Cortex of kidney (tissue), 1 donor: ENCODE measurements around the gene SDSL.

ENCODE experiments used
- DNase-seq: peaks from one replicate; lab custom pipeline; 2025; lab: John Stamatoyannopoulos, UW

SDSL gene

DNA sequence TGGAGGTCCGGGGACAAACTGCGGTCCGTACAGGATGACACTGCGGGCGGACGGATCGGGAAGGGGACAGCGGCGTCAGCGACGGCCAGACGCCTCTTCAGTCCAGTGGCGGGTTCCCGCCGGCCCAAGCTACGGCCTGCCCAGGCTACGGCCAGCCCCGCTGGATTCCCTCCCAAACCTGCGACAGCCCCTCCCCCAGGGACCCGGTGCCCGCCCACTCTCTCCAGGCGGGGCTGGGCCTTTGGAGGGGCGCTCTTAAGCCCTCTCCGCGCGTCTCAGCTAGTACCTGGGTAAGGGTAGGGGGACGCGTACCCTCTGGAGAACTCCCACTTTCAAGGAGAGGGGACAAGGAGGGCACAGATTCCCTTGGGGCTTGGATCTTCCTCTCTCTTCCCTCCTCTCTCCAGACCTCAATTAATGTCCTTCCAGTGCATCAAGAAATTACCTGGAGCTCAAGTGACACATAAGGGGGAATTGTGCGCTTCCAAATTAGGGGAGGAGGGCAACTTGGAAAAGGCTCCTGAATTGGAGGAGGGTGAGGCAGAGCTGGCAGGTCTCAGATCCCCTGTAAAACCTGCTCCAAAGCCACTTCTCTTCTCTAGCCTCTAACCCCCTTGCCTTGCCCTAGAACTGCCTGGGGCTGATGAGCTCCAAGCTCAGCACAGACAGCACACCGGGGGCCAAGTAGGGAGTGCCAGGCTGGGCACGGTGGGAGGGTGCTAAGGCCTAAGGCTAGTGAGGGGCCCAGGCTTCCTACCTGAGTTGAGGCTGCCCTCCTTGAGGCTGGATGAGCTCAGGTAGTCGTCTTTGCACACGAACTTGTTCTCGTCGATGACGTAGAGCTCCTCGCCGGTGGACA, 46.4 kb downstream of the SDSL start:
- no peak for DNase-seq

DNA sequence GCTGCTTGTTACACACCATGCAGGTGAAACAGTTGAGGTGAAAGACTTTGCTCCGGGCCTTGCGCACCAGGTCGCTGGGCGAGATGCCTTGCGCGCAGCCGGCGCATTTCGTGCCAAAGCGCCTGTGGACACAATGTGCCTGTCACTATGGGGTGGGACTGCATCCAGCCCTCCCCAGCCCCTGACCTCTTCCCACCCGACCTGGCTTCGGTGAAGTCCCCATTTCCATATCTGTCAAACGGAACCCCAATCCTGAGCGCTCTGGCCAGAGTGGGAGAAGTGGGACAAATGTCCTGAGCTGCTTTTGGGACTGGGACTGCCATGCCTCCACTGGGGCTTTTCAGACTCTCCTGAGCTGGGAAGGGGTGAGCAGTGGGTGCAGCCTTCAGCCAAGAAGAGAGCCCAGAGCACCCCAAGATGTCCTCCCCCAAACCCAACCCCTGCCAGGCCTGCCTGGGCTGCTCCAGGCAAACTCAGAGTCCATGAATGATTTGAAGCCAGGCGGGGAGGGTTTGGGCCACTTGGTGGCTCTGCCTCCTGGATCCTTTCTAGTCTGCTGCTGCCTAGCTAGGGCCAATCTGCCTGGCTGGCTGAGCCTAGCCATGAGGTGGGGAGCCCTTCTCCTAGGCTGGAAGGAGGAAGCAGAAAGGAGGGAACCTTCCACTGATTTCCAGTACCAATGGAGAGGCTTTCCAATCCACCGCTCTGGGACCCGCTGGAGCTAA, 47.2 kb downstream of the SDSL start:
- no peak for DNase-seq

DNA sequence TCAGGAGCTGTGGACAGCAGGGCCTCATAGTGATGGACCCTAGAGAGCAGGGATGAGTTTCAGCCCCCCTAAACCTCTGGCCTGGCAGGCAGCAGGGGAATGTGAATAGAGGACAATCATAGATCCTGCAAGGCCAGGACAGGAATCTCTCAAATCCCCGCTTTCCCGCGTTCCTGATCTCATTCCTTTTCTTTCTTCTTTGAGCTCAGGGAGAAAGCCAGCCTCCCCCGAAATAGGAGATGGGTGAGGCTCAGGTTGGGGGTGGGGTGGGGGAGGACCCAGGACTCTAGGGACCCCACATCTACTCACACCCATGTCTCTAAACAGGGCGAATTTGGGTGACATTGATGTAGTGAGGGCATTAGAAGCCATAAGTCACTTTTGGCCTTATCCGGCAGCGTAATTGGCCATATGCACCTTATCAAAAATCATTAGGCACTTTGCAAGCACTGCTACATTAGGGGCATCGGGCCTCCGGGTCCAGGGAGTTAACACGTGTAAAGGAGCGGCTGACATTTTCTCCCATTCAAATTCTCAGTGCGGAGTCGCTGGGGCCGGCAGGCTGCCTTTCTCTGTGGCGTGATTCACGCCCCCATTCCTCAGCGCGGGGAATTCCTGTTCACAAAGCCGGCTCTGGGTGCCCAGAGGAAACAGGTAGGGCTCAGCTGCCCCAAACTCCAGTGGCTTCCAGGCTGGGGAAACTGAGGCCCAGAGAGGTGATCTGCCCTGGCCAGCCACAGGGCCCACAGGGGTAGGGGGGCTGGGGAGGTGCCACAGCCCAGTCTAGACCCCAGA, 48.0 kb downstream of the SDSL start:
- no peak for DNase-seq

DNA sequence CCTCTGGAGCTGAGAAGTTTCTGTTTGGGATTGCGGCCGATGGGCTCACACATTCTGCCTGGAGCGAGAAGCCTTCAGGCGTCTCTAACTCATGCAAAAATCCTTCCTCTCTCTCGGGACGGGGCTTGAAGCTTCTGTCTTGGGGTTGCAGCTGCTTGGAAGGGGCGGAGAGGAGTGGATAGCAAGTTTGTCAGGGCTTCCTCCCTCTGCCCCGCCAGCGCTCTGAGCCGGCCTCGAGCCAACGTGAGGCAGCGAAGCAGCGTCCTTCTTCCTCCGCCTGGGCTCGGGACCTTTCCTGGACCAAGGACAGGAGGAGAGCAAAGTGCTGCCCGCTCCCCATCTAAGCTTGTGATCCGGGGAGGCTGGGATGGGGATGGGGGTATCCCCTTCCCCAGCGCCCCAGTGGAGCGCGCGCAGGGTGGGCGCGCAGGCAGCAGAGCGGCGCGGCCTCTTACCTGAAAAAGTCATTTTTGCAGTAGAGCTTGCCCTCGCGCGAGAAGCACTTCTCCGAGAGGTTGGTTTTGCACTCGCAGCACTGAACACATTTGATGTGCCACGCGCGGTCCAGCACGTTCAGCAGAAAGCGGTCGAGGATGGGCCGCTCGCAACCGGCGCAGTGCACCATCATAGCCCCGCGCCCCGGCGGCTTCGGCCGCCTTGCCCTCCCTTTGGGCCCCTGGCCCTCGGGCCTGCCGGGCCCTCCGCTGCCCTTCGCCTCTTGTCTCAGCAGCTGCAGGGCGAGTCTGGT, 48.9 kb downstream of the SDSL start:
- DNase-seq = no peak

DNA sequence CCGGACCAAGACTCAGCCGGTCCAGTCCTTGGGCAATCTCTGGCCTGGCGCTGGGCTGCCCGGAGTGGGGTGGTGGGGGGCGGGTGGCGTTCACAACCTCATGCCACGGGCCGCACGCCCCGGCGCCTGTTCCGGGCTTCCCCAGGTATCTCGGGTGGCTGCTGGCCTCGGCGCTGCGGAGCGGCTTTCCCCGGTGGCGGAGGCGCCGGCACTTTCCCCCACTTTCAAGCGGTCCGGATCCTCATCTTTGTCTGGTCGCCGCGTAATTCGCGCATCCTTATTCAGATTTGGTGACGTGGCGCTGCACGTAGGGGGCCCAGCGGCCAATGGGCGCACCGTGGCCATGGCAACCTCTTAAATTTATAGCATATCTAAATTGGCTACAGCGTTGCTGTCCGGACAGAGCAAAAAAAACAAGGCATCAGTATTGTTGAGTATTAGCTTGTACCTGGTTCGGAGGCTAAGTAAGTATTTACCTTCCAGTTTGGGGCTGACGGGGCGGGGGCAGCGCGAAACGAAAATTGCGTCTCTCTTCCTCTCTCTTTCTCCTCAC, 49.5 kb downstream of the SDSL start, which contains the start of gene LHX5:
Gene LHX5 (minus strand): TSS at position 253 of the 553 bp plus-strand sequence. CDS start 373 bp downstream, outside the sequence.
- DNase-seq = no peak

DNA sequence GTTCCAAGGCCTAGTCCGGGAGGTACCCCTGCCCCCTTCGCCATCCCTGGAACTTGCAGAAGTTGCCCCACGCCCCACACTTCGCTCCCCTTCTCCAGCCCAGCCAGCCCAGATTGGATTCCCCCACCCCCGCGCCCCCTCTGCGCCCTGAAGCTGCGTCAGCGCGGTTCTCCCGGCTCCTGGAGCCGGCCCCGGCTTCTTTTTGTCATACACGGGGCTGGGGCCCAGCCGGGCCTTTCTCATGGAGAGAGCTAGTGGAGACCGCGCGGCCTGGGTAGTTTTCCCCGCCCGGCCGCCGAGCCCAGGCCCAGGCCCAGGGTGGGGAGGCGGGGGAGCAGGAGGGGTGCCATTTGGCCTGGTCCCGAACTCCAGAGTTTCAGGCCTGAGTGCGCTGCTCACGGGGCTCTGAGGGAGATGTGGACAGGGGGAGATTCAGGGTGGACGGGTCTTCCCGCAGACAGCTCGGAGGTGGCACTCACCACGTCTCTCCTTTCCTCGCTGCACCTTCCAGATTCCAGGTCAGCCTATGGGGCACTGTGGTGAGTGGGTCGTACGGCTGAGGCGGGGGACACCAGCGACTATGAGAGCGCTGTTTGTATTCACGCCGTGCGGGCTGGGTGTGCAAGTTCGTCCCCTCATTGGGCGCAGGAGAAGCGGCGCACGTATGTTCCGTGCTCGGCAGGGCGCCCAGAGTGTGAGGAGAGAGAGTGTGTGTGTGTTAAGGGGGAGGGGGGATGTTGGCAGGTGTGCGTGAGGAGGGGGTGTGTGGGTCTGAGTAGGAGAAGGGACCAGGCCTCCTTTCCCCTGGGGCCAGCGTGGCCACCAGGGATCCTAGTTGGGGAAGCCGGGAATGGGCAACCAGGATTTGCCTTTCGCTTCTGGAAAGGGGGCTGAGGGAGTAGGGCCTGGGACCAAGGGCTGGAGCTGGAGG, 50.3 kb downstream of the SDSL start:
- DNase-seq = no peak

DNA sequence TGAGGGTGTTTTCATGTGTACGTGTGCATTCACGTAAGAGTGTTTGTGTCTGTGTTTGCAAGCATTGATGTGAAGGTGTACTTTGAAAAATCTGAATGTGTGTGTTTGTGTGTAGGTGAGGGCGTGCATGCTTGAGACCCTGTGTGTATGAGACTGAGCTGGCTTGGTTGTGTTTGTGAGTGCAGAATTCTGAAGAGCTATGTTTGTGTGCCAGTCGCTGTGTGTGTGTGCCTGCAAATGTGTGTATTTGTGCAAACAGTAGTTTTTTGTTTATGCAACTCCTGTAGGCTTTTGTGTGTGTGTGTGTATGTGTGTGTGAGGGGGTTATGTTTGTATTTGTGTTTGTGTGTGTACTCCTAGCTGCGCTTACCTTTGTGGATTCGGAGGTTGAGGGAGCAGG, 51.2 kb downstream of the SDSL start:
- DNase-seq = no peak

DNA sequence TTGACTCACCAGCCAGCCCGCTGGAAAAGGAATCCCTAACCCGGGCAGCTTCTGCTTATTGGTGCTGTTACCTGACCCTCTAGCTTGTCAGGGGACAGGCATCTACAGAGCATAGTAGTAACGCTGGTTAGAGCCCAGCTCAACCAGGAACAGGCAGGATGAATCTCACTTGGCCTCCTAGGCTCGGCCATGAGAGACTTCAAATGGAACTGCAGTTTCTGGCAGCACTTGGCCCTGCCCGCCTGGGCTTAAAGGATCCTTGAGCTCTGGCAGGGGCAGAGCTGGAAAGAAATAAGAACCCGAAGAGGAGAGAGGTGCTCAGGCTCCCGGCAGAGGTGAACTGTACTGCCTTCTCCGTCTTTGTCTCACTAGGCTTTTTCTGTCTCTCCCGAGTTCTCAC, 51.8 kb downstream of the SDSL start:
- no peak for DNase-seq

DNA sequence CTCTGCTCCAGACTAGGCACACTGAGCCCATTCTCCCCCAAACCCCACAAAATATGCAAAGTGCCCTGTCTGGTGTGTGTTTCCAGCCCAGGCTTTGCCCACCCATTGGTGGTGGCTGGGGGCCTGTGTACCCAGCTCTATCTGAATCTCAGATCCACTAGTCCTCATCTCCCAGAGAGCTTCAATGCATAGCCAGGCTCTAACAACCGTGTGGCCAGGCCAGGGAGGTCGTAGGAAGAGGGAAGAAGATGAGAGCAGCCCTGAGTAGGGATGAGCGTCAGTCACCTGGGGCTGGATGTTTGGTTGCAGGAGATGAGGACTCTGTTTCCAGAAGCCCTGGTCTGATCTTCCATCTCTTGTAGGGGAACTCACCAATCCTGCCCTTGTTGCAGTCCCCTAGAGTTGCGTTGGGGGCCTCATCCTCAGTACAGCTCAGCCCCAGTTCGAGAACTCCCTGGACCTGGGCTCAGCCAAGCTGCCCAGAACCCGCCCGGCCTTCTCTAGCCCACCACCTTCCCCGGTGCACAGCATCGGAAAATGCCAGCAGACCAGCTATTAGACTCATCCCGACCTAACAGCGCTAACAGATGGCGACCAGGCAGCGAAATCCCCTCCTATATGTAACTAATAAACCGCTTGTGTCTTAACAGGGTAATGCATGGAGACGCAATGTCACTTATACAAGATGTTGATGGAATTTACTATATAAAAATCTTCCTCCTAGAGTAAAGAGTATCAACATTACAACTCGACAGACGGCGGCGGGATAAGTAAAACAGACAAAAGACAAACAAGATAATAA, 52.7 kb downstream of the SDSL start:
- no peak for DNase-seq

DNA sequence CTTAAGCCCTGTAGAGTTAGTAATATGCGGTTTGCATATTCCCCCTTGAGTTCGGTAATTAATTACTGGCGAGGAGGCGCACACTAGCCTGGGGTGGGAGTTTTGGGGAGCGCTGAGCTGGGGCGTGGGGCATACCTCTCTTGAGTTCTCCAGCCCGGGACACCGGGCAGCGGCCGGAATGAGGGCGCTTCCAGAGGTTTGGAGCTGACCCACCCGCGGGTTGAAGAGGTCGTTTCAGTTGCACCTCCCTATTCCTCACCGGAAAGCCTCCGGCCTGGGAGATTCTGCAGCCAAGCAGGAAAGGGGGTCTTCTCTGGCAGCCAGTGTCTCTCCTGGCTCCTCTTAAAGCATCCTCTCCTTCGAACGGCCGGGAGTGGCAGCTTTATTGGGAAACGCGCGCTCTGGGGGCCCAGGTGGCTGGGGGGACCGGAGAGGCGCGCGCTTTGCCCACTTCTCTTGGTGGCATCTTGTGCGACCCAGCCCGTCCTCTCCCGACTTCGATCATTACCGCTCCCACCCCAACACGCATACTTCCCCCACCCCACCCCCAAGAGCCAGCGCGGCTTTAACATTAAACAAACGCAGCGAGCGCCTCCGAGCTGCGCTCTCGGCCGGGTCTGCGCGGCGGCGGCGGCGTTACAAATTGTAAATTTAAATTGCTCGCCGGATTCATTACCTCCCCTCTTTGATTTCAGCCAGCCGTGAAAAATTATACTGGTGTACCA, 53.4 kb downstream of the SDSL start:
- DNase-seq = no peak

DNA sequence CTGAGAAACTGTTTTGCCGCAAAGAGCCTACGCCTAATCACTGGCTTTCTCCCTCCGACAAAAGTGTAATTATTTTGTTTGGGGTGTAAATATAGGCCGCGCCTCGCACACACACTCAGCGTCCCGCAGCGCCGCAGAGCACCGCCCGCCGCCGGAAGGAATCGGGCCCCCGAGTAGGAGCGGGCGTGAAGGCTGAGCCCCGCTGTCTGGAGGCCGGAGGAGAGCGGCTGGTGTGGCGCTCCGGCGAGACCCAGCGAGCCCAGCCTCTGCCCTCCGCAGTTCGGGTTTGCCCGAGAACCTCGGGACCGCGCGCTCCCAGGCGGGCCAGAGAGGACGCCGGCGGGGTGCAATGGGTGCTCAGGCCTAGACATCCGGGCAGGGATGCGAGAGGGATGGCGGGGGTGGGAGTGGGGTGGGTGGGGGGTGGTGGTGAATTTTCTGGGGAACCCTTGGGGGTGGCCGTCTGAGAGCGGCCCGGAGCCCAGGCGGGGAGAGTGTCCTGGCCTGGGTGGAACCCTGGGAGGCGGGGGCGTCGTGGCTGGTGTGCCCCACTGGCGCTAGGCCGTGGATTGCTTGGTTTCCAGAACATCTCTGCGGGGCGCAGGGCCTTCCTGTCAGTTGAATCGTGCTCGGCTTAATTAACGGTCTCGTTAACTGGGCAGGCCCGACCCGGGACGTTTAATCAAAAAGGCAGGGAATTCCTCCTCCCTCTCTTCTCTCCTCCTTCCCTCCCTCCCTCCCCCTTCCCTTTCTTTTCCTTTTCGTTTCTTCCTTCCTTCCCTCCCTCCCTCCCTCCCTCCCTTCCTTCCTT, 54.2 kb downstream of the SDSL start:
- DNase-seq = no peak

DNA sequence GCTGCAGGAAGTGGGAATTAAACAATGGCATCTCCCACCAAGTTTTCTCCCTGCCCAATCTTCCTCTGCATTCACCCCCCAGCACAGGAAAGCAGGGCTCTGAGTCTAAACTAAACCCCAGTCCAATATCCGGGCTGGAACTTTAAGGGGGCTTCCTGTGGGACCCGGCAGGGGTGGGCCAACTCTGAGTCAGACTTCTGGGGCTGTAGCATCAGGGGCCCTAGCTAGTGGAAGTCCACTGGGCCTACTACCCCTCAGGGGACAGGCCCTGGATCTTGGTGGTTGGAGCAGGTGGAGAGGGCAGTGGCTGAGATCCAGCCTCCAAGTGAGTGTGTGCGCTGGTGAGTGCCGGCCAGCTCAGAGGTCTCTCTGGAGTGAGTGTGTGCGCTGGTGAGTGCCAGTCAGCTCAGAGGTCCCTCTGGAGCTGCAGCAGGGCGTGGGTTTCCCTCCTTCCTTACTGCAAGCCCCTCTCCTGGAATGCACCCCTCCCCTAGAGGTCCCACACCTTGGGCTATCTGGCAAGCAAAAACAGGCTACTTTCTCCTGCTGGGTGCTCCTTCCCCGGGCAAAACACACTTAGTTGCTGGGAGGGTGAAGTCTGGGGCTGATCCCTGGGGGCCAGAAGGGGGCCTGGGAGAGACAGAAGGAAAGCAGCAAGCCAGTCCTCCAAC, 55.1 kb downstream of the SDSL start:
- DNase-seq = no peak

DNA sequence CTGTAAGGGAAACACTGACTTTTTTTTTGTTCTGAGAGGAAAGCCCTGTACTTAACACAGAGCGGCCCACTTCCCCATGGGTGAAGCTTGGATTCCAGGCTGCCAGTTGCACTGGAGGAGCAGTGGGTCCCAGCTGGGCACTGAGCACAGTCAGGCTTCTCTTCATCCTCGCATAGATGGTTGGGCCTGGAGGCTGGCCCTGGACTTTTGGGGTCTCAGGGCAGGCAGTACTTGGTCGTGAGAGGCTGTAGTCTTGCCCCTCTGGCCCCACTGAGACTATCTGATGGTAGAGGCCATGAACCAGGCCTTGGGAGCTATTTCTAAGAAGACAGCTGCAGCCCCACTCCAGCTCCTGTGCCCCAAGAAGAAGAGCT, 55.6 kb downstream of the SDSL start:
- DNase-seq = no peak

DNA sequence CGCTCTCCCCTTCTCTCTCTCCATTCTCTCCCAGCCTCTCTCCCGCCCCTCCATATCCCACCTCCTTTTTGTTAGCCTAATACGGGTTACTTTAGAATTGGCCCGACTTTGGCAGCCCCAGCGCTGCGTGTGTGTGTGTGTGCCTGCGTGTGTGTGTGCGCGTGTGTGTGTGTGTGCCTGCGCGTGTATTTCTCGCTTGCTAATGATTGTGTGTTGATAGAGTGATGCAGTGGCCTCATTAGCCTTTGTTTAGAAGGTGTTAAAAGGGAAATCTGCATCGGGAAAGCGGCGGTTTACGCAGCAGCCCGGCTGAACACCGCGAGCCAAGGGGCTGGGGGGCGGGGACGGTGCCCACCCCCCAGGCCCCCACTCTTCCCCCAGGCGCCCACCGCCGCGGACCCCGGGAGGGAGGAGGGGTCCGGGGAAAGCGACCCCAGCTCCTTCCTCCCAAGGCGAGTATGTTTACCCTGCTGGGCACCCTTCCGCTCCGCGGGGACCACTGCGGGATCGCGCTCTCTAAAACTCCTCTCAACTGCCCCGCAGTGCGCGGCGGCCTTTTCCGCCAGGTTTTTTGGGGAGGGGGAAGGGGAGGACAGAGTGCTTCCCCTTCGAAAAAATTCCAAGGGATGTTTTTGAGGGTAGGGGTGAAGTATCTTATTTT, 56.3 kb downstream of the SDSL start:
- no peak for DNase-seq

DNA sequence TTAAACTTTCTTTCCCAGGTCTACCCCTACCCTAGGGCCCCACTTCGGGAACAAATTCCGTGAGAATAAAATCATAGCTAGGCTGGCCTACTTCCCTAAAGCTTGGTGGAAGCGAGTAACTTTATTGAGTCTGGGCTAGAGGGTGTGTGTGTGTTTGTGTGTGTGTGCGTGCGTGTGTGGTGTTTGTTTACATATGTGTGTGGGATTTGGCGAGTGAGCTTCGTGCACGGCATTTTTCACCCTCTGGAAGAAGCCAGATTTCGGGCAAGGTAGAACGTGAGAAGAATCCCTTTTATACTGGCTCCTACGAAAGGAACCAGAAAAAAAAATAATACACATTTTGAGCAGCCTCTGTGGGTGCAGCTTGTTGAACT, 57.0 kb downstream of the SDSL start:
- DNase-seq = no peak

DNA sequence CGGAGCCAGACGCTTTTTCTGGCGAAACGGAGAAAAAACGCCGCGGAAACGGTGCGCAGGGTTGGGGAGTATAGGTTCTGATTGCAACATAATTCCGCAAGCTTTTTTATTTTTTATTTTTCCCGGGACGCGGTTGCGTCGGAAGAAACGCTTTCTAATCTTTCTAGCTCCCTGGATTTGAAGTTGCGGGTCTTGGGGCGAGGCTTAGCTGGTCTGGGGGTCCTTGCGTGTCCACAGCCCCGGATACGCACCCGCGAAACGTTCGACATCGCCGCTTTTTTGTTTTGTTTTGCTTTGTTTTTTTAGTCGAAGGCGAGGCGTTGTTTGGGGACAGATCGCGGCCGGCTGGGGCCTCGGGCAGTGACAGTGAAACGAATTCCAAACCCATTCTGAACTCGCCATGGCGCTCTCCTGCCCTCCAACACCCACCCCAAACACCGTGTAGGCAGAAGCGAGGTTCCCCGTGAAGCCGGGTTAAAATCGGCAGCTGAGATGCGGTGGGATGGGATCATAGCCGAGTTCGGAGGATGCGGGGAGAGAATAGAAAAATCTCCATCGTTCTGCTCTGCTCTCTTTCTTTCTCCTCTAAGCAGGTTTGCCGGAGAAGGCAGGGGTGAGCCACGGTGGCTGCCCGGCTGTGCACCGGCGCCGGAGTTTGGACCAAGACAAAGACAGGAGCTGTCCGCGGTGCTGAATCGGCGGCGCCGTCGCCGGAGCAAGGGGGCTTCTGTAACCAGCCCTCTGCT, 57.6 kb downstream of the SDSL start:
- DNase-seq = no peak
